WI38 (cell line): ENCODE results near the gene MROH7.

ENCODE experiments used
- H3K4me3 ChIP-seq: 2 replicates; pipeline ENCODE4 v1.5.1; 2011; ENCODE audit warnings: low read depth, mild to moderate bottlenecking, control low read depth, low read length
- TF ChIP-seq, protein P1 (sequence below): IDR thresholded peaks from 2 replicates; pipeline ENCODE4 v1.5.1; 2012; ENCODE audit warnings: low read depth, mild to moderate bottlenecking, control low read depth, low read length

The MROH7 gene

DNA sequence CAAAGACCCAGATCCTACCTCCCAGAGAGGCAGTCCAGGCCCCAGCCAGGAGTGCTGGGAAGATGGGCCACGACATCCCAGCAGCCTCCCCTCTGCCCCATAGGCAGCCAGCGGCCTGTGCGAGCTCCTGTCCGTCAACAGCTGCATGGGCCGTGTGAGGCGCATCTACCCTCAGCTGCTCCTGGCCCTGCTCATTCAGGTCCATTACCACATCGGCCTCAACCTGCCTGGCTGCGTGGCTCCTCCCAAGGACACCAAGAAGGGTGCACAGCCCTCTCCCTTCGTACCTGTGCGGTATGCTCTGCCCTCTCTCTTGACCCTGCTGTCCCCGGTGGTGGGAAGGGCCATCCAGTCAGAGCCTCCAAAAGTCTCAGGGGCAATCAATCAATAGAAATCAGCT lies 44.6 kb downstream of the MROH7 start:
- TF ChIP-seq, protein P1, sequence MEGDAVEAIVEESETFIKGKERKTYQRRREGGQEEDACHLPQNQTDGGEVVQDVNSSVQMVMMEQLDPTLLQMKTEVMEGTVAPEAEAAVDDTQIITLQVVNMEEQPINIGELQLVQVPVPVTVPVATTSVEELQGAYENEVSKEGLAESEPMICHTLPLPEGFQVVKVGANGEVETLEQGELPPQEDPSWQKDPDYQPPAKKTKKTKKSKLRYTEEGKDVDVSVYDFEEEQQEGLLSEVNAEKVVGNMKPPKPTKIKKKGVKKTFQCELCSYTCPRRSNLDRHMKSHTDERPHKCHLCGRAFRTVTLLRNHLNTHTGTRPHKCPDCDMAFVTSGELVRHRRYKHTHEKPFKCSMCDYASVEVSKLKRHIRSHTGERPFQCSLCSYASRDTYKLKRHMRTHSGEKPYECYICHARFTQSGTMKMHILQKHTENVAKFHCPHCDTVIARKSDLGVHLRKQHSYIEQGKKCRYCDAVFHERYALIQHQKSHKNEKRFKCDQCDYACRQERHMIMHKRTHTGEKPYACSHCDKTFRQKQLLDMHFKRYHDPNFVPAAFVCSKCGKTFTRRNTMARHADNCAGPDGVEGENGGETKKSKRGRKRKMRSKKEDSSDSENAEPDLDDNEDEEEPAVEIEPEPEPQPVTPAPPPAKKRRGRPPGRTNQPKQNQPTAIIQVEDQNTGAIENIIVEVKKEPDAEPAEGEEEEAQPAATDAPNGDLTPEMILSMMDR, result no peak
- H3K4me3 ChIP-seq, result no peak overlapping the region

DNA sequence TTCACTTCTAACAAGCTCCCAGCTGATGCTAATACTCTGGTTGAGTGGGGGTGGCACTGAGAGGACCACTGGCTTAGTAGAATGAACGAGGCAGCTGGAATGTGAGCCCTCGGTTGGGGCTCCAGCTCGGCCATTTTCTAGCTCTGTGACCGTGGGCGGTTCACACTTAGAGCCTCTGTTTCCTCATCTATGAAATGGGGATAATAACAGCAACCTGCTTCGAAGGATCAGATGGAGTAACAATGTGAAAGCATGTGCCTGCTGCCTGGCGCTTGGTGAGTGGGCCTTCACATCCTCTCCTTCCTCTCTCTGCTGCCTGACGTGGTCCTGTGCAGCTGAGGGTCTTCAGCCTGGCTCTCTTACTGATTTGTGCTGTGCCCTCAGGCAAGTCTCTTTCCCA lies 53.2 kb downstream of the MROH7 start:
- H3K4me3 ChIP-seq, result no peak overlapping the region
- TF ChIP-seq, protein P1, result no peak

DNA sequence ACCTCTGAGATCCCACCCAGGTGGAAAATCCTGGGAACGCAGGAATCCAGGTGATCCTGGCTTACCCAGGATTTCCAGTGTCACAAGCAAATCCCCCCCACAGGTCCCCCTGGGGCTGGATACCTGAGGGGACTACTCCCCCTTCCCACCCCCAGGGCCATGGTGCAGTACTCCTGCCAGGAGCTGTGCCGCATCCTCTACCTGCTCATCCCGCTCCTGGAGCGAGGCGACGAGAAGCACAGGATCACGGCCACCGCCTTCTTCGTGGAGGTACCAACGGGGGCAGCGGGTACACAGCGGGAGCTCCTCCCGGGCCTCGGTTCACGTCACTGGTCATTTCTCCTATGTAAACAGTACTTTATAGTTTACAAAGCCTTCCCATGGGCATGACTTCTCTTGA lies 53.6 kb downstream of the MROH7 start:
- TF ChIP-seq, protein P1, result no peak
- no peak overlapping the region for H3K4me3 ChIP-seq

DNA sequence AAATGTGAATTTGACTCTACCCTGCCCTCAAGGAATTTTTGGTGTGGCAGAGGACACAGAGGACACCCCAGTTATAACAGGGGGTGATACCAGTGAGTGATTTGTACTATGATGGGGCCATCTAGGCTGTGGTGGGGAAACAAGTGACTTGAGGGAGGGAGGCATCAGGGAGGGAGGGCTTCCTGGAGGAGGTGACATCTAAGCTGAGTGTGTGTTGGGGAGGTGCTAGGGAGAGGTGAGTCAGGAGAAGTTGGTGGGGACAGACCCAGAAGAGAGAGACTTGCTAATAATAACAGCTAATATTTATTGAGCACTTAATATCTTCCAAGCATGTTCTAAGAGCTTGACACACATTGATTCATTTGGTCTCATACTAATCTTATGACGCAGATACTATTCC lies 54.2 kb downstream of the MROH7 start:
- TF ChIP-seq, protein P1, result no peak
- no peak overlapping the region for H3K4me3 ChIP-seq

DNA sequence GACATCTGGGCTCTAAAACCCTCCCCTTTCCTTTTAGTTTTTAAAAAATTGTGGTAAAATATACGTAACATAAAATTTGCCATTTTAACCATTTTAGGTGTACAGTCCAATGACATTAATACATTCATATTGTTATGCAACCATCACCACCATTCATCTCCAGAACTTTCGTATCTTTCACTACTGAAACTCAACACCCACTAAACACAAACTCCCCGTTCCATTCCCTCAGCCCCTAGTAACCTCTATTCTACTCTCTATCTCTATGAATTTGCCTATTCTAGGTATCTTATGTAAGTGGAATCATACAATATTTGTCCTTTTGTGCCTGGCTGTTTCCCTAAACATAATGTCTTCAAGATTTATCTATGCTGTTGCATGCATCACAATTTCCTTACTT lies 54.7 kb downstream of the MROH7 start:
- TF ChIP-seq, protein P1, result no peak
- no peak overlapping the region for H3K4me3 ChIP-seq

DNA sequence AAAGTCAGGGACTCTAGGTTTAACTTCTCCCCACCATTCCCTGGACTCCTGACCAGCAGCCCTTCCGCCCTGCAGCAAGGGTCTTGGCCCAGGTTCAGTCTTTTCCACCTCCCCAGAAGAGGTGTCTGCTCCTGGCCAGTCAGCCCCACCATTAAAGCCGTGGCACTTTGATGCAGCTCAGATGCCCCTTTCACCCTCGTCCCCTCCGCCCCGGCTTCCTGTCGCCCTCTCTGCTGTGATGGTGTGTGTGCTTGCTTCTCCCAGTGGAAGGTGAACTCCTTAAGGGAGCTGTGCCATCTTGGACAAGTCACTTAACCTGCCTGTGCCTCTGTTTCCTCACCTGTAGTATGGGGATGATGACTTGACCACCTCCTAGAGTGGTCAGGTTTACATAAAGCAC lies 56.3 kb downstream of the MROH7 start:
- no peak overlapping the region for H3K4me3 ChIP-seq
- TF ChIP-seq, protein P1, result no peak

DNA sequence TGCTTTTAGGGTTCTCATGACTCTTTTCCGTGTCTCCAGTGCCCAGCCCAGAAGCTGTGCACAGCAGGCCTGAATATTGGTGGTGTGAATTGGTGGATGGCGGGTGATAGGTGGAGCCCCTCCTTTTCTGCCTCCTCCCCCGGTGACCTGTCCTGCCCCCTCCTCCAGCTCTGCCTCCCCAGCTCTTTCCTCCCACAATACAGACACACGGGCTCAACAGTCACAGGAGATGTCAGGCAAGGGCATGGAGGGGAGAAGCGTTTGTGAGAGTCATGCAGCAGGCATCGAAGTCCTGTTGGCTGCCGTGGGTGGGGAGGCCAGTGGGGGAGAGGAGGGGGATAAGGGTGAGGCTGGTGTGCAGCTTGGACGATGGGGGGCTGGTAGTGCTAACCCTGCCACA lies 56.8 kb downstream of the MROH7 start:
- TF ChIP-seq, protein P1, result no peak
- H3K4me3 ChIP-seq, result no peak overlapping the region
